Panc1 (cell line): Measurements from ENCODE around the gene S1PR3. TPM values are rescaled to one million over a fixed set of nuclear protein-coding genes. Genes with fewer than 3 reads are reported as not detected.

Experiments used
- ATAC-seq: fragments of 200-7000 bp; cut with Tn5 transposase; 2 replicates; pipeline ENCODE4 v1.9.1; 2020; ENCODE audit warnings: mild to moderate bottlenecking, moderate library complexity
- BruUV-seq: library from RNA; stranded (reverse); fragments of 400-500 nt; replicated peaks from 2 replicates; lab custom pipeline; 2021; lab: Mats Ljungman, UMichigan
- CTCF ChIA-PET: fragments of 300-600 bp; sonication (Branson Sonifier 250); formaldehyde crosslinking; loops from one replicate; lab custom pipeline; 2022; ENCODE audit warnings: antibody characterized with exemption; lab: Charles Lee
- POLR2A ChIA-PET: fragments of 300-600 bp; sonication (Branson Sonifier 250); formaldehyde crosslinking; loops from one replicate; lab custom pipeline; 2022; ENCODE audit warnings: antibody characterized with exemption; lab: Charles Lee
- DNase-seq: peaks from one replicate; pipeline ENCODE4 v3.0.0-alpha.2; 2010; ENCODE audit warnings: low read depth, low spot score
- H3K27ac ChIP-seq: 2 replicates; pipeline ENCODE4 v1.5.1; 2011; ENCODE audit warnings: mild to moderate bottlenecking, low read length, inconsistent platforms
- H3K27me3 ChIP-seq: fragments of 200-500 bp; sonication (Bioruptor generic); 2 replicates; pipeline ENCODE4 v1.6.0; 2014; ENCODE audit warnings: low read length, inconsistent platforms; ENCODE audit not compliant: control insufficient read depth, insufficient read depth
- H3K36me3 ChIP-seq: fragments of 200-500 bp; sonication (Bioruptor generic); 2 replicates; pipeline ENCODE4 v1.5.1; 2014; ENCODE audit warnings: inconsistent platforms, mild to moderate bottlenecking, low read length, moderate library complexity; ENCODE audit not compliant: control insufficient read depth, insufficient read depth
- H3K4me1 ChIP-seq: 2 replicates; pipeline ENCODE4 v1.5.1; 2011; ENCODE audit warnings: inconsistent platforms, mild to moderate bottlenecking, low read length, moderate library complexity; ENCODE audit not compliant: control insufficient read depth, insufficient read depth
- H3K4me3 ChIP-seq, 2 experiments: 2 replicates each; pipeline ENCODE4 v1.5.1; 2011 to 2012; ENCODE audit warnings: low read depth in 2 of 2, low read length in 2 of 2, mild to moderate bottlenecking in 2 of 2, inconsistent platforms in 1 of 2, moderate library complexity in 1 of 2
- H3K9me3 ChIP-seq: fragments of 200-500 bp; sonication (Bioruptor generic); 2 replicates; pipeline ENCODE4 v1.5.1; 2014; ENCODE audit warnings: low read depth, mild to moderate bottlenecking, inconsistent platforms, low read length, moderate library complexity; ENCODE audit not compliant: control insufficient read depth, insufficient read depth
- POLR2AphosphoS5 ChIP-seq: IDR thresholded peaks from 2 replicates; pipeline ENCODE4 v1.6.1; 2012; ENCODE audit warnings: mild to moderate bottlenecking, low read depth, low read length, moderate library complexity
- REST ChIP-seq, 2 experiments: IDR thresholded peaks; 2 replicates each; pipeline ENCODE4 v1.6.1; 2011 to 2012; ENCODE audit warnings: low read depth in 2 of 2, control low read depth in 1 of 2, low read length in 1 of 2, mild to moderate bottlenecking in 1 of 2, moderate library complexity in 1 of 2; ENCODE audit not compliant: insufficient read depth in 1 of 2
- SIN3A ChIP-seq: IDR thresholded peaks from 2 replicates; pipeline ENCODE4 v1.6.1; 2012; ENCODE audit warnings: low read depth, mild to moderate bottlenecking, low read length, moderate library complexity, borderline replicate concordance; ENCODE audit not compliant: insufficient read depth
- TCF7L2 ChIP-seq: IDR thresholded peaks from 2 replicates; pipeline ENCODE4 v1.6.1; 2011; ENCODE audit warnings: mild to moderate bottlenecking, low read depth, low read length, inconsistent platforms
- in situ Hi-C: cut with HindIII; loops from 2 replicates; pipeline ENCODE4 v1.10.0; 2016; ENCODE audit warnings: low sequenced_read_pairs, low pct_unique_long_range_greater_than_20kb
- intact Hi-C: fragments of 100-400 bp; cut with micrococcal nuclease; formaldehyde crosslinking; loops from one replicate; pipeline ENCODE4 v1.10.0; 2022; ENCODE audit not compliant: unreplicated experiment
- total RNA-seq: library from RNA; stranded (reverse); gene quantifications from one replicate; pipeline ENCODE4 v1.2.1, GENCODE V29; 2021; ENCODE audit not compliant: unreplicated experiment
- TF ChIP-seq, protein P1 (sequence below): fragments of 450-650 bp; IDR thresholded peaks from 2 replicates; pipeline ENCODE4 v1.5.1; 2017; ENCODE audit warnings: mild to moderate bottlenecking

Gene S1PR3
- total RNA-seq, 1 experiment from 2014 or later: 8.1 TPM

- DNase-seq (no peak), ATAC-seq (no peak)
- H3K27me3 ChIP-seq: no peaks in the 10 kb centered on the region
- CTCF ChIA-PET: no interaction called here
- H3K27ac ChIP-seq: no peak overlapping the region
- H3K9me3 ChIP-seq: no peaks in the 10 kb centered on the region
- POLR2A ChIA-PET: interaction anchor here (0.6 kb wide), 1 partner anchor 11 kb away, joined by 4 read pairs; no protein-coding TSS in a partner anchor
- H3K4me3 ChIP-seq: no peak overlapping the region
- H3K4me1 ChIP-seq: no peaks in the 10 kb centered on the region
- in situ Hi-C loops: no loop called here
- BruUV-seq: no TSS peak
- TF ChIP-seq, protein P1, sequence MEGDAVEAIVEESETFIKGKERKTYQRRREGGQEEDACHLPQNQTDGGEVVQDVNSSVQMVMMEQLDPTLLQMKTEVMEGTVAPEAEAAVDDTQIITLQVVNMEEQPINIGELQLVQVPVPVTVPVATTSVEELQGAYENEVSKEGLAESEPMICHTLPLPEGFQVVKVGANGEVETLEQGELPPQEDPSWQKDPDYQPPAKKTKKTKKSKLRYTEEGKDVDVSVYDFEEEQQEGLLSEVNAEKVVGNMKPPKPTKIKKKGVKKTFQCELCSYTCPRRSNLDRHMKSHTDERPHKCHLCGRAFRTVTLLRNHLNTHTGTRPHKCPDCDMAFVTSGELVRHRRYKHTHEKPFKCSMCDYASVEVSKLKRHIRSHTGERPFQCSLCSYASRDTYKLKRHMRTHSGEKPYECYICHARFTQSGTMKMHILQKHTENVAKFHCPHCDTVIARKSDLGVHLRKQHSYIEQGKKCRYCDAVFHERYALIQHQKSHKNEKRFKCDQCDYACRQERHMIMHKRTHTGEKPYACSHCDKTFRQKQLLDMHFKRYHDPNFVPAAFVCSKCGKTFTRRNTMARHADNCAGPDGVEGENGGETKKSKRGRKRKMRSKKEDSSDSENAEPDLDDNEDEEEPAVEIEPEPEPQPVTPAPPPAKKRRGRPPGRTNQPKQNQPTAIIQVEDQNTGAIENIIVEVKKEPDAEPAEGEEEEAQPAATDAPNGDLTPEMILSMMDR: no peak
- TF ChIP-seq SIN3A (no peak), TCF7L2 (no peak), POLR2AphosphoS5 (no peak), REST (IDR thresholded peaks at IDR 0.05; ENCODE audit: insufficient read depth in 1 of 2, low read depth in 2 of 2, low read length in 1 of 2) (no peak)
- intact Hi-C loops: no loop called here
- H3K36me3 ChIP-seq: no peaks in the 10 kb centered on the region
Observed at GRCh38 chr9:88975966-88976889, 15.0 kb upstream of the S1PR3 start.

GRCh38 chr9:88976890-88977257 lies 14.4 kb upstream of the S1PR3 start:
- in situ Hi-C loops: no loop called here
- CTCF ChIA-PET: no interaction called here
- Histone ChIP-seq H3K4me3 (no peak overlapping the region), H3K27me3 (no peaks in the 10 kb centered on the region), H3K27ac (no peak overlapping the region), H3K36me3 (no peaks in the 10 kb centered on the region), H3K4me1 (no peaks in the 10 kb centered on the region), H3K9me3 (no peaks in the 10 kb centered on the region)
- POLR2A ChIA-PET: no interaction called here
- intact Hi-C loops: no loop called here
- no peak for TF ChIP-seq TCF7L2
- TF ChIP-seq SIN3A: no peak
- no peak for TF ChIP-seq REST (IDR thresholded peaks at IDR 0.05; ENCODE audit: insufficient read depth in 1 of 2, low read depth in 2 of 2, low read length in 1 of 2)
- no peak for TF ChIP-seq POLR2AphosphoS5
- TF ChIP-seq, protein P1: no peak
- ATAC-seq (no peak), DNase-seq (no peak)
- BruUV-seq: no TSS peak
